CD4-positive, alpha-beta memory T cell (primary cell): ENCODE data around the gene CYS1. TPM values are rescaled to one million over a fixed set of nuclear protein-coding genes. Genes with fewer than 3 reads are reported as not detected.
"Not testable (repeated sequence)": the region's sequence is repeated elsewhere in the genome, so short reads cannot be mapped to it uniquely, and the experiment has no call there.

Source experiments
- CTCF ChIA-PET: fragments of 350-600 bp; sonication (Branson Sonifier 250); formaldehyde crosslinking; loops from one replicate; lab custom pipeline; 2021; ENCODE audit warnings: inconsistent platforms; ENCODE audit not compliant: partially characterized antibody; lab: Charles Lee
- POLR2A ChIA-PET: fragments of 350-600 bp; sonication (Branson Sonifier 250); formaldehyde crosslinking; loops from one replicate; lab custom pipeline; 2021; ENCODE audit not compliant: partially characterized antibody; lab: Charles Lee
- DNase-seq, 5 donors: peaks; one replicate each; pipeline versions ENCODE4 v3.0.0 to v3.0.0-alpha.2; 2020 to 2022; ENCODE audit warnings: mixed read lengths in 1 of 5
- H3K27ac ChIP-seq: one replicate; pipeline ENCODE4 v1.7.0; 2013; ENCODE audit warnings: low read depth, low read length
- H3K27me3 ChIP-seq: 2 replicates; pipeline ENCODE4 v1.7.0; 2013; ENCODE audit warnings: mild to moderate bottlenecking, low read length, moderate library complexity; ENCODE audit not compliant: insufficient read depth
- H3K36me3 ChIP-seq: 2 replicates; pipeline ENCODE4 v1.7.0; 2013; ENCODE audit warnings: mild to moderate bottlenecking, low read length, moderate library complexity; ENCODE audit not compliant: insufficient read depth
- H3K4me1 ChIP-seq: 2 replicates; pipeline ENCODE4 v1.7.0; 2013; ENCODE audit warnings: mild to moderate bottlenecking, low read length, moderate library complexity; ENCODE audit not compliant: insufficient read depth
- H3K4me3 ChIP-seq, 2 donors: one replicate each; pipeline ENCODE4 v1.7.0; 2013; ENCODE audit warnings: low read length in 2 of 2, mild to moderate bottlenecking in 1 of 2
- H3K9me3 ChIP-seq, 2 donors: one replicate each; pipeline ENCODE4 v1.7.0; 2013; ENCODE audit warnings: low read length in 2 of 2, control low read depth in 1 of 2; ENCODE audit not compliant: control insufficient read depth in 1 of 2
- H3K27ac Mint-ChIP-seq, 7 donors: one replicate each; pipeline ENCODE4 v1.8.0; 2020 to 2021; ENCODE audit warnings: mixed read lengths in 7 of 7, mild to moderate bottlenecking in 6 of 7, inconsistent platforms in 3 of 7, moderate library complexity in 3 of 7
- H3K27me3 Mint-ChIP-seq, 2 donors: one replicate each; pipeline ENCODE4 v1.8.0; 2020 to 2021; ENCODE audit warnings: mixed read lengths in 2 of 2
- H3K36me3 Mint-ChIP-seq, 2 donors: one replicate each; pipeline ENCODE4 v1.8.0; 2020 to 2021; ENCODE audit warnings: mixed read lengths in 2 of 2, inconsistent platforms in 1 of 2, mild to moderate bottlenecking in 1 of 2
- H3K4me1 Mint-ChIP-seq, 4 donors: one replicate each; pipeline ENCODE4 v1.8.0; 2020 to 2021; ENCODE audit warnings: mixed read lengths in 4 of 4, mild to moderate bottlenecking in 1 of 4
- H3K4me3 Mint-ChIP-seq, 8 donors: one replicate each; pipeline ENCODE4 v1.8.0; 2020 to 2021; ENCODE audit warnings: mixed read lengths in 8 of 8, mild to moderate bottlenecking in 7 of 8, moderate library complexity in 6 of 8, inconsistent platforms in 3 of 8
- H3K9me3 Mint-ChIP-seq, 8 donors: one replicate each; pipeline ENCODE4 v1.8.0; 2020 to 2021; ENCODE audit warnings: mixed read lengths in 8 of 8, mild to moderate bottlenecking in 5 of 8, inconsistent platforms in 3 of 8, moderate library complexity in 1 of 8
- intact Hi-C: fragments of 100-400 bp; cut with micrococcal nuclease; formaldehyde crosslinking; loops from one replicate; pipeline ENCODE4 v1.15.1; 2023
- polyA plus RNA-seq, 2 donors: library from polyadenylated mRNA; unstranded; fragments of 300-500 nt; fragmentation: Illumina TruSeq; gene quantifications; one replicate each; pipeline ENCODE4 v1.2.3, GENCODE V29; 2021
- total RNA-seq, 2 experiments: library from RNA; stranded (reverse); gene quantifications; one replicate each; pipeline ENCODE4 v1.2.3, GENCODE V29; 2021

The CYS1 gene
- total and polyA plus RNA-seq, 4 experiments from 2014 or later = not detected

GRCh38 chr2:10016001-10016801 is 64.0 kb downstream of the CYS1 start:
- Mint-ChIP-seq H3K27ac (no peak overlapping the region), H3K9me3 (peaks cover 0 to 13% (median 4%) of the 10 kb centered on the region in 8 donors), H3K27me3 (peaks cover 0 to 2% of the 10 kb centered on the region in 2 donors), H3K4me3 (no peak overlapping the region), H3K4me1 (peaks cover 0 to 1% (median 0%) of the 10 kb centered on the region in 4 donors), H3K36me3 (peaks cover 0 to 2% of the 10 kb centered on the region in 2 donors)
- ChIA-PET CTCF (interaction anchor here (0.9 kb wide), 1 partner anchor 12 kb away, joined by 4 read pairs; no protein-coding TSS in a partner anchor), POLR2A (no interaction called here)
- Histone ChIP-seq H3K9me3 (no peaks in the 10 kb centered on the region), H3K27ac (no peak overlapping the region), H3K36me3 (no peaks in the 10 kb centered on the region), H3K4me1 (no peaks in the 10 kb centered on the region), H3K4me3 (no peak overlapping the region), H3K27me3 (no peaks in the 10 kb centered on the region)
- intact Hi-C loops = no loop called here
- no peak for DNase-seq

DNA sequence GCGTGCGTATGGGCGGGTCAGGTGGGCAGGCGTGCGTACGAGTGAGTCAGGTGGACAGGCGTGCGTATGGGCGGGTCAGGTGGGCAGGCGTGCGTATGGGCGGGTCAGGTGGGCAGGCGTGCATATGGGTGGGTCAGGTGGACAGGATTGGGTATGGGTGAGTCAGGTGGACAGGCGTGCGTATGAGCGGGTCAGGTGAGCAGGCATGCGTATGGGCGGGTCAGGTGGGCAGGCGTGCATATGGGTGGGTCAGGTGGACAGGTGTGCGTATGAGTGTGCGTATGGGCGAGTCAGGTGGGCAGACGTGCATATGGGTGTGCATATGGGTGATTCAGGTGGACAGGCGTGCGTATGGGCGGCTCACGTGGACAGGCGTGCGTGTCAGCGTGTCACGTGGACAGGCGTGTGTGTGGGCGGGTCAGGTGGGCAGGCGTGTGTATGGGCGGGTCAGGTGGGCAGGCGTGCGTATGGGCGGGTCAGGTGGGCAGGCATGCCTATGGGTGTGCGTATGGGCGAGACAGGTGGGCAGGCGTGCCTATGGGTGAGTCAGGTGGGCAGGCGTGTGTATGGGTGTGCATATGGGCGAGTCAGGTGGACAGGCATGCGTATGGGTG is 64.7 kb downstream of the CYS1 start:
- H3K4me1 ChIP-seq, H3K9me3 ChIP-seq, DNase-seq, H3K27me3 ChIP-seq, CTCF ChIA-PET, intact Hi-C loops, H3K27me3 Mint-ChIP-seq, H3K27ac ChIP-seq, H3K27ac Mint-ChIP-seq, H3K4me3 Mint-ChIP-seq, POLR2A ChIA-PET, H3K4me3 ChIP-seq, H3K36me3 ChIP-seq, H3K36me3 Mint-ChIP-seq, H3K4me1 Mint-ChIP-seq: not testable (repeated sequence)
- peaks cover 0 to 13% (median 4%) of the 10 kb centered on the region in 8 donors for H3K9me3 Mint-ChIP-seq

DNA sequence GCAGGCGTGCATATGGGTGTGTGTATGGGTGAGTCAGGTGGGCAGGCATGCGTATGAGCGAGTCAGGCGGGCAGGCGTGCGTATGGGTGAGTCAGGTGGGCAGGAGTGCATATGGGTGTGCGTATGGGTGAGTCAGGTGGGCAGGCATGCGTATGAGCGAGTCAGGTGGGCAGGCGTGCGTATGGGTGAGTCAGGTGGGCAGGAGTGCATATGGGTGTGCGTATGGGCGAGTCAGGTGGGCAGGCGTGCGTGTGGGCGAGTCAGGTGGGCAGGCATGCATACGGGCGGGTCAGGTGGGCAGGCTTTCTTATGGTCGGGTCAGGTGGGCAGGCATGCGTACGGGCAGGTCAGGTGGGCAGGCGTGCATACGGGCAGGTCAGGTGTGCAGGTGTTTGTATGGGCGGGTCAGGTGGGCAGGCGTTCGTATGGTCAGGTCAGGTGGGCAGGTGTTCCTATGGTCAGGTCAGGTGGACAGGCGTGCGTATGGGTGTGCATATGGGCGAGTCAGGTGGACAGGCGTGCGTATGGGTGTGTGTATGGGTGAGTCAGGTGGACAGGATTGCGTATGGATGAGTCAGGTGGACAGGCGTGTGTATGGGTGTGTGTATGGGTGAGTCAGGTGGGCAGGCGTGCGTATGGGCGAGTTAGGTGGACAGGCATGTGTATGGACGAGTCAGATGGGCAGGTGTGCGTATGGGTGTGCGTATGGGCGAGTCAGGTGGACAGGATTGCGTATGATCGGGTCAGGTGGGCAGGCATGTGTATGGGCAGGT is 65.6 kb downstream of the CYS1 start:
- intact Hi-C loops = no loop called here
- H3K27me3 ChIP-seq = no peaks in the 10 kb centered on the region
- ChIA-PET CTCF (no interaction called here), POLR2A (no interaction called here)
- H3K4me3 Mint-ChIP-seq = no peak overlapping the region
- peaks cover 0 to 1% (median 0%) of the 10 kb centered on the region in 4 donors for H3K4me1 Mint-ChIP-seq
- H3K27me3 Mint-ChIP-seq = peaks cover 0 to 2% of the 10 kb centered on the region in 2 donors
- H3K9me3 ChIP-seq = no peaks in the 10 kb centered on the region
- no peaks in the 10 kb centered on the region for H3K4me1 ChIP-seq
- DNase-seq = no peak
- no peak overlapping the region for H3K4me3 ChIP-seq
- H3K9me3 Mint-ChIP-seq = peaks cover 0 to 13% (median 4%) of the 10 kb centered on the region in 8 donors
- H3K36me3 ChIP-seq = no peaks in the 10 kb centered on the region
- no peak overlapping the region for H3K27ac ChIP-seq
- no peak overlapping the region for H3K27ac Mint-ChIP-seq
- H3K36me3 Mint-ChIP-seq = peaks cover 0 to 2% of the 10 kb centered on the region in 2 donors

DNA sequence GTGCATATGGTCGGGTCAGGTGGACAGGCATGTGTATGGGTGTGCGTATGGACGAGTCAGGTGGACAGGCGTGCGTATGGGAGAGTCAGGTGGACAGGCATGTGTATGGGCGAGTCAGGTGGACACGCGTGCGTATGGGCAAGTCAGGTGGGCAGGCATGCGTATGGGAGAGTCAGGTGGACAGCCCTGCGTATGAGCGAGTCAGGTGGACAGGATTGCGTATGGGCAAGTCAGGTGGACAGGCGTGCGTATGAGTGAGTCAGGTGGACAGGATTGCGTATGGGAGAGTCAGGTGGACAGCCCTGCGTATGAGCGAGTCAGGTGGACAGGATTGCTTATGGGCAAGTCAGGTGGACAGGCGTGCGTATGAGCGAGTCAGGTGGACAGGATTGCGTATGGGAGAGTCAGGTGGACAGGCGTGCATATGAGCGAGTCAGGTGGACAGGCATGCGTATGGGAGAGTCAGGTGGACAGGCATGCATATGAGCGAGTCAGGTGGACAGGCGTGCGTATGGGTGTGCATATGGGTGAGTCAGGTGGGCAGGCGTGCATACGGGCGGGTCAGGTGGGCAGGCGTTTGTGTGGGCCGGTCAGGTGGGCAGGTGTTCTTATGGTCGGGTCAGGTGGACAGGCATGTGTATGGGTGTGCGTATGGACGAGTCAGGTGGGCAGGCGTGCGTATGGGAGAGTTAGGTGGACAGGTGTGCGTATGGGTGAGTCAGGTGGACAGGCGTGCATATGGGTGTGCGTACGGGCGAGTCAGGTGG is 66.4 kb downstream of the CYS1 start:
- H3K36me3 ChIP-seq, H3K27me3 ChIP-seq, H3K36me3 Mint-ChIP-seq, H3K27me3 Mint-ChIP-seq, POLR2A ChIA-PET, H3K4me3 Mint-ChIP-seq, intact Hi-C loops, H3K4me3 ChIP-seq, CTCF ChIA-PET, H3K27ac ChIP-seq, DNase-seq, H3K27ac Mint-ChIP-seq, H3K4me1 Mint-ChIP-seq, H3K4me1 ChIP-seq, H3K9me3 ChIP-seq: not testable (repeated sequence)
- peaks cover 0 to 13% (median 4%) of the 10 kb centered on the region in 8 donors for H3K9me3 Mint-ChIP-seq

DNA sequence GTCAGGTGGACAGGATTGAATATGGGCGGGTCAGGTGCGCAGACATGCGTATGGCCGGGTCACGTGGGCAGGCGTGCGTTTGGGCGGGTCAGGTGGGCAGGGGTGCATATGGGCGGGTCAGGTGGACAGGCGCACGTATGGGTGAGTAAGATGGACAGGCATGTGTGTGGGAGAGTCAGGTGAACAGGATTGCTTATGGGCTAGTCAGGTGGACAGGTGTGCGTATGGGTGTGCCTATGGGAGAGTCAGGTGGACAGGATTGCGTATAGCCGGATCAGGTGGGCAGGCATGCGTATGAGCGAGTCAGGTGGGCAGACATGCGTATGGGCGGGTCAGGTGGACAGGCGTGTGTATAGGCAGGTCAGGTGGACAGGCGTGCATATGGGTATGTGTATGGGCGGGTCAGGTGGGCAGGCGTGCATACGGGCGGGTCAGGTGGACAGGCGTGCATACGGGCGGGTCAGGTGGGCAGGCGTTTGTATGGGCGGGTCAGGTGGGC is 67.2 kb downstream of the CYS1 start:
- Mint-ChIP-seq H3K27ac (no peak overlapping the region), H3K27me3 (peaks cover 2 to 11% of the 10 kb centered on the region in 2 donors), H3K4me3 (no peak overlapping the region), H3K9me3 (peaks cover 0 to 13% (median 4%) of the 10 kb centered on the region in 8 donors), H3K4me1 (peaks cover 0 to 1% (median under 1%) of the 10 kb centered on the region in 4 donors), H3K36me3 (peaks cover 0 to 2% of the 10 kb centered on the region in 2 donors)
- H3K4me1 ChIP-seq = no peaks in the 10 kb centered on the region
- H3K9me3 ChIP-seq = no peaks in the 10 kb centered on the region
- POLR2A ChIA-PET = no interaction called here
- no peak overlapping the region for H3K4me3 ChIP-seq
- H3K36me3 ChIP-seq = no peaks in the 10 kb centered on the region
- H3K27me3 ChIP-seq = no peaks in the 10 kb centered on the region
- no peak overlapping the region for H3K27ac ChIP-seq
- intact Hi-C loops = no loop called here
- CTCF ChIA-PET = no interaction called here
- no peak for DNase-seq

- intact Hi-C loops, H3K27ac Mint-ChIP-seq, H3K4me3 Mint-ChIP-seq, H3K36me3 ChIP-seq, POLR2A ChIA-PET, H3K27ac ChIP-seq, H3K9me3 ChIP-seq, H3K36me3 Mint-ChIP-seq, H3K4me1 Mint-ChIP-seq, H3K4me3 ChIP-seq, CTCF ChIA-PET, DNase-seq, H3K4me1 ChIP-seq, H3K27me3 ChIP-seq: not testable (repeated sequence)
- Mint-ChIP-seq H3K9me3 (peaks cover 0 to 11% (median 3%) of the 10 kb centered on the region in 8 donors), H3K27me3 (peaks cover 2 to 14% of the 10 kb centered on the region in 2 donors)
Observed at GRCh38 chr2:10012366-10012962, 67.7 kb downstream of the CYS1 start.
